GM13976 (cell line): ENCODE results near the gene DPP8.

Source experiments
- DNase-seq: peaks from one replicate; pipeline ENCODE4 v3.0.0; 2012; ENCODE audit warnings: low spot score
- in situ Hi-C: fragments of 300-500 bp; cut with MboI; formaldehyde crosslinking; loops from one replicate; pipeline ENCODE4 v1.12.0; 2022; ENCODE audit warnings: low sequenced_read_pairs, mixed read lengths, inconsistent platforms; ENCODE audit not compliant: unreplicated experiment
- TF ChIP-seq, protein P1 (sequence below): IDR thresholded peaks from 2 replicates; pipeline ENCODE4 v1.5.1; 2012; ENCODE audit warnings: borderline replicate concordance, mild to moderate bottlenecking; ENCODE audit not compliant: insufficient read depth; ENCODE audit errors: extremely low read depth, missing control alignments, control extremely low read depth

The DPP8 gene

GRCh38 chr15:65516997-65517865, at the start of gene DPP8:
Gene DPP8 (minus strand): TSS chr15:65517689. CDS start chr15:65512553, 5,136 bp downstream.
- DNase-seq: peak; percentile 94
- in situ Hi-C loops: no loop called here
- TF ChIP-seq, protein P1, sequence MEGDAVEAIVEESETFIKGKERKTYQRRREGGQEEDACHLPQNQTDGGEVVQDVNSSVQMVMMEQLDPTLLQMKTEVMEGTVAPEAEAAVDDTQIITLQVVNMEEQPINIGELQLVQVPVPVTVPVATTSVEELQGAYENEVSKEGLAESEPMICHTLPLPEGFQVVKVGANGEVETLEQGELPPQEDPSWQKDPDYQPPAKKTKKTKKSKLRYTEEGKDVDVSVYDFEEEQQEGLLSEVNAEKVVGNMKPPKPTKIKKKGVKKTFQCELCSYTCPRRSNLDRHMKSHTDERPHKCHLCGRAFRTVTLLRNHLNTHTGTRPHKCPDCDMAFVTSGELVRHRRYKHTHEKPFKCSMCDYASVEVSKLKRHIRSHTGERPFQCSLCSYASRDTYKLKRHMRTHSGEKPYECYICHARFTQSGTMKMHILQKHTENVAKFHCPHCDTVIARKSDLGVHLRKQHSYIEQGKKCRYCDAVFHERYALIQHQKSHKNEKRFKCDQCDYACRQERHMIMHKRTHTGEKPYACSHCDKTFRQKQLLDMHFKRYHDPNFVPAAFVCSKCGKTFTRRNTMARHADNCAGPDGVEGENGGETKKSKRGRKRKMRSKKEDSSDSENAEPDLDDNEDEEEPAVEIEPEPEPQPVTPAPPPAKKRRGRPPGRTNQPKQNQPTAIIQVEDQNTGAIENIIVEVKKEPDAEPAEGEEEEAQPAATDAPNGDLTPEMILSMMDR: peak; percentile 99

DNA sequence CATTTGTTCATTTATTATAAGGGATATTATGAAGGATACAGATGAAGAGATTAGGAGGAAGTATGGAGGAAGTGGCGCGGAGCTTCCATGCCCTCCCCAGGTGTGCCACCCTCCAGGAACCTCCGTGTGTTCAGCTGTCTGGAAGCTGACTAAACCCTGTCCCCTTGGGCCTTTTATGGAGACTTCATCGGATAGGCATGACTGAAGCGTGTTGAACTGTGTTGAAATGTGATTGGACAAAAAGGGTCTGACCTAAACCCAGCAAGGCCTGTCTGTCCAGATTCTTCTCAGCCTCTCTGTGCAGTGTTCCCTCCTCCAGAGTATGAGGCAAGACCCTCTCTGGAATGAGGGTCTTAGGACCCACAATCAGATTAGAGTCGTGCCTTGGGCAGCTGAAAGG, 44.4 kb upstream of the DPP8 start:
- in situ Hi-C loops: no loop called here
- TF ChIP-seq, protein P1: no peak
- DNase-seq: no peak

GRCh38 chr15:65559941-65560340, 42.5 kb upstream of the DPP8 start:
- TF ChIP-seq, protein P1: no peak
- DNase-seq: no peak
- in situ Hi-C loops: no loop called here

GRCh38 chr15:65558997-65559760, 41.7 kb upstream of the DPP8 start:
- DNase-seq: no peak
- in situ Hi-C loops: no loop called here

DNA sequence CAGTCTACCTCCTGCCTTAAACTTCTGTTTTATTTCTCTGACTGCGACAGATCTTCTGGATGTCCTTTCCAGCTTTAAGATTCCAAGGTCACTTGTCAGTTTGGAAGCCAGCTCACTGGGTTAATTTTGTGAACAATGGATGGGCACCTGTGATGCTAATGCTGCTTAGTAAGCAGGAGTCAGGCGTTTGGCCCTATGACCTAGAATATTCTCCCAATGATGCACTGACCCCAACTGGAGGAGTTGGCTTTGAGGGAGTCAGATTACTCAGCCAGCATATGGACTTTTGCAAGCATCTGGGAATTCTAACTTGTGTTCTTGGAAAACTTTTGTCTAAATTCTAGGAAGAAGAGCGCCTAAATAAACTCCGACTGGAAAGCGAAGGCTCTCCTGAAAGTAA, 40.8 kb upstream of the DPP8 start:
- in situ Hi-C loops: no loop called here
- no peak for DNase-seq
- TF ChIP-seq, protein P1: no peak

More at GRCh38 chr15:65558997-65559760, 41.7 kb upstream of the DPP8 start:
- TF ChIP-seq, protein P1: no peak

DNA sequence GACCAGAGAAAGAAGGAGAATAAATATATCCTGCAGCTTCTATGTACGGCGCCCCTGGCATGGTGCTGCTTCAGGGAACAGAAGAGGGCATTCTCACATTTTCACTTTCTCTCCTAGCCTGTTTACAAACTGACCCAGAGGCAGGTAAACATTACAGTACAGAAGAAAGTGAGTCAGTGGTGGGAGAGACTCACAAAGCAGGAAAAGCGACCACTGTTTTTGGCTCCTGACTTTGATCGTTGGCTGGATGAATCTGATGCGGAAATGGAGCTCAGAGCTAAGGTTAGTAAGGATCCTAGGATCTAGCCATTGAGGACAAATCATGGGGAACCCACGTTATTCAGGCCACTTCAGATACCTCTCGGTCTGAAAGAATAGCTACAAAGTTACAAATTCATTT, 39.1 kb upstream of the DPP8 start:
- in situ Hi-C loops: no loop called here
- TF ChIP-seq, protein P1: no peak
- DNase-seq: no peak
